Osteoblast (primary cell): ENCODE results near the gene SEMA6B. TPM values are rescaled to one million over a fixed set of nuclear protein-coding genes. Genes with fewer than 3 reads are reported as not detected.

Experiments
- DNase-seq: peaks from one replicate; pipeline ENCODE4 v3.0.0; 2011; ENCODE audit warnings: low spot score, mixed read lengths; ENCODE audit not compliant: insufficient read length; ENCODE audit errors: missing footprints
- H2AFZ ChIP-seq: 2 replicates; pipeline ENCODE4 v1.6.0; 2011; ENCODE audit warnings: mild to moderate bottlenecking, low read length
- H3K27ac ChIP-seq: 2 replicates; pipeline ENCODE4 v1.5.1; 2011; ENCODE audit warnings: mild to moderate bottlenecking, low read depth, low read length, moderate library complexity
- H3K27me3 ChIP-seq: 2 replicates; pipeline ENCODE4 v1.6.0; 2012; ENCODE audit warnings: mild to moderate bottlenecking, control low read depth, inconsistent platforms, low read length, moderate library complexity; ENCODE audit not compliant: insufficient read depth
- H3K36me3 ChIP-seq: 2 replicates; pipeline ENCODE4 v1.5.1; 2011; ENCODE audit warnings: mild to moderate bottlenecking, low read length, control low read depth, moderate library complexity; ENCODE audit not compliant: insufficient read depth
- H3K4me1 ChIP-seq: 2 replicates; pipeline ENCODE4 v1.5.1; 2011; ENCODE audit warnings: mild to moderate bottlenecking, low read length, control low read depth, moderate library complexity; ENCODE audit not compliant: insufficient read depth
- H3K4me2 ChIP-seq: 2 replicates; pipeline ENCODE4 v1.6.0; 2011; ENCODE audit warnings: mild to moderate bottlenecking, low read length; ENCODE audit not compliant: insufficient read depth
- H3K4me3 ChIP-seq: fragments of 200-600 bp; sonication (generic); 3 replicates; pipeline ENCODE4 v1.5.1; 2012; ENCODE audit warnings: mild to moderate bottlenecking, low read length, inconsistent platforms; ENCODE audit not compliant: insufficient read depth
- H3K79me2 ChIP-seq: 2 replicates; pipeline ENCODE4 v1.6.0; 2012; ENCODE audit warnings: mild to moderate bottlenecking, low read length, control low read depth, inconsistent platforms; ENCODE audit not compliant: insufficient read depth
- H3K9me3 ChIP-seq: 2 replicates; pipeline ENCODE4 v1.5.1; 2011; ENCODE audit warnings: low read depth, low read length, control low read depth
- H4K20me1 ChIP-seq: 2 replicates; pipeline ENCODE4 v1.6.0; 2012; ENCODE audit warnings: mild to moderate bottlenecking, low read length, control low read depth; ENCODE audit not compliant: insufficient read depth
- CTCF ChIP-seq: IDR thresholded peaks from 2 replicates; pipeline ENCODE4 v1.5.1; 2011; ENCODE audit warnings: mild to moderate bottlenecking, low read depth, low read length, moderate library complexity; ENCODE audit errors: extremely low read depth
- total RNA-seq: library from RNA; depleted of rRNA; stranded (reverse); fragments of >200 nt; gene quantifications from 2 replicates; pipeline ENCODE4 v1.2.3, GENCODE V29; 2012

SEMA6B gene
- 0.29 and 0.36 TPM in 2 replicates for total RNA-seq

DNA sequence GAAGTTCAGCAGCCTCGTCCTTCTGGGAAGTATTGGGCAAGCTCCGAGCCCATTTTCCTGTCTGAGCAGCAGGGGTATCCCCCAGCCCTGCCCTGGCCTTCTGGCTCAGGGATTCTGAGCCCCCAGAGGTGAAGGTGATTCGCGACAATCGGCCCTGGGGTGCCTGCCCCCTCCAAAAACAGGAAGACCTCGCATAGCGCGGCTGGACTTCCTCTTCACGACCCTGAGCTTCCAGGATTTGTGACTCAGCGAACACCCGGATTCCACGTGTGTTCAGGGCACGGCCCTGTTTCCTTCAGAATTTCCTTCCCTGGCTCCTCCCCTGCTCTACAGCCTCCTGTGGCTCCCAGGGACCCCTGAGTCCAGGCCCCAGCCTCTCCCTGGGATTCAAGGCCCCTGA lies at the start of gene SEMA6B:
Gene SEMA6B, minus strand, starts transcription at position 116 of the 400 bp plus-strand sequence. CDS start 1,227 bp downstream, outside the sequence.
- H3K36me3 ChIP-seq, result no peaks in the 10 kb centered on the region
- H3K4me2 ChIP-seq, result no peak within 1 kb of the TSS
- TF ChIP-seq CTCF, result no peak
- H4K20me1 ChIP-seq, result no peaks in the 10 kb centered on the region
- H3K9me3 ChIP-seq, result no peaks in the 10 kb centered on the region
- no peak within 1 kb of the TSS for H2AFZ ChIP-seq
- no peak for DNase-seq
- H3K4me3 ChIP-seq, result no peak within 1 kb of the TSS
- H3K79me2 ChIP-seq, result no peaks in the 10 kb centered on the region
- H3K4me1 ChIP-seq, result no peaks in the 10 kb centered on the region
- H3K27me3 ChIP-seq, result no peaks in the 10 kb centered on the region
- H3K27ac ChIP-seq, result no peak within 1 kb of the TSS

DNA sequence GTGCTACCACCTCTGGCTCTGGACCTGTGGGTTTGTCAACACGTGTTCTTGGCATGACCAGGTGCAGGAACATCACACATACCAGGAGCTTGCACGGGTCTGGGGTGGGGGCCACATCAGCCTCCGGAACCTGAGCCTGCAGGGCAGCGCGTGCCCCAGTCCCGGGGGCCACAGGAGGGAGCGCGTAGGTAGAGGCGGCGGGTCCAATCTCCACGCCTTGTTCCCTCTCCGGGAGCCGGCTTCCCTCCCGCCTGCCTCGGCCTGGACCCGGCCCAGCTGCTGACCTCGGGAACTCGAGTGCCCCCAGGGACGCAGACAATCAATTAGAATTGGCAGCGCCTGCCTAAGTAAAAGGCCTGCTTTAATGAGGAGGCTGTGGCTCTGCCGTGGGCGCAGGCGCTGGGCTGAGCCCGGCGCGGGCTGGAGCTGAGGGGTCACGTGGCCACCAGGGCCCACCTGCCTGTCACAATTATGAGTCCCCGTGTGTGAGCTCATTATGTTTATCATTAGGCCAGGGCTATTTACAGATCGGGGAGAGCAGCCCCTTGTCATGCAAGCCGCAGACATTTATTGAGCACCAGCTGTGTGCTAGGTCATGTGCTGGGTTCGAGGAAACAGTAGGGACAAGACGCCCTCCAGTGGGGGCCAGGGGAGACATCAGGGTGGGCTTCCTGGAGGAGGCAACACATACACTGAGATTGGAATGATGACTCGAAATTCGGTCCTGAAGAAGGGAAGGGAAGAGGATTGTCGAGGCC lies 47.6 kb upstream of the SEMA6B start:
- H3K27me3 ChIP-seq, result peaks cover 18% of the 10 kb centered on the region
- no peaks in the 10 kb centered on the region for H4K20me1 ChIP-seq
- no peaks in the 10 kb centered on the region for H3K4me1 ChIP-seq
- H3K9me3 ChIP-seq, result no peaks in the 10 kb centered on the region
- TF ChIP-seq CTCF, result no peak
- no peak overlapping the region for H2AFZ ChIP-seq
- H3K36me3 ChIP-seq, result no peaks in the 10 kb centered on the region
- H3K27ac ChIP-seq, result no peak overlapping the region
- peak; percentile 73 for DNase-seq
- H3K79me2 ChIP-seq, result no peaks in the 10 kb centered on the region
- H3K4me2 ChIP-seq, result no peak overlapping the region
- no peak overlapping the region for H3K4me3 ChIP-seq

DNA sequence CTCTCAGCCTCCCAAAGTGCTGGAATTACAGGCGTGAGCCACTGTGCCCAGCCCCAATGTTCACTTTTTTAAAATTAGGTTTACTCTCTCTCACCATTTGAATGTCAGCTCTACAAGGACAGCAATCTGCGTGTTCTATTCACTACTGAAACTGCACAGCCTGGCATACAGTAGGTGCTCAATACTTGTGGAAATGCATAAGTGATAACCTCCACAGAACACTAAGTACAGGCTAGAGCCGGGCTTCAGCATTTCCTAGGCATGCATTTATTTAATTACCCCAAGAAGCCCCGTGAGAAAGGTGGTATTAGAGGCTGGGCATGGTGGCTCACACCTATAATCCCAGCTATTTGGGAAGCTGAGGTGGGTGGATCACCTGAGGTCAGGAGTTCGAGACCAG lies 46.7 kb upstream of the SEMA6B start:
- Histone ChIP-seq H4K20me1 (no peaks in the 10 kb centered on the region), H3K27me3 (peaks cover 16% of the 10 kb centered on the region), H3K79me2 (no peaks in the 10 kb centered on the region), H2AFZ (no peak overlapping the region), H3K27ac (no peak overlapping the region), H3K4me2 (no peak overlapping the region), H3K9me3 (no peaks in the 10 kb centered on the region), H3K4me3 (no peak overlapping the region), H3K4me1 (no peaks in the 10 kb centered on the region), H3K36me3 (no peaks in the 10 kb centered on the region)
- DNase-seq, result peak; percentile 30
- TF ChIP-seq CTCF, result no peak

DNA sequence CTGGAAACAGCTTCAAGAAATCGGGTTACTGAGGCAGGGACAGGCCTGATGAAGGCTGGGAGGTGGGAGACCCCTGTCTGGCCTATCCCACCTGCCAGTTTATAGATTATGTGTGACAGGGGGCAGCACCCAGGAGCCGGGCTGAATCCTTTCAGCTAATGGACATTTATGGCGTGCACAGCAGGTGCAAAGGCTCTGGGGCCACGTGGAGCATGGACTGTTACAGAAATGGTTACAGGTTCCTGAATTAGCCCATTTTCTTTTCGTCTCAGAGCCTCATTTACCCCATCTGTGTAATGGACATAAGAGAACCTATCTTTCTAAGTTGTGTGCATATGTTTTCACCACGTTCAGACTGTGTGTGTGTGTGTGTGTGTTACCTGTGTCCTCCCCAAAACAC lies 45.4 kb upstream of the SEMA6B start:
- H4K20me1 ChIP-seq, result no peaks in the 10 kb centered on the region
- H3K27ac ChIP-seq, result no peak overlapping the region
- H3K4me2 ChIP-seq, result no peak overlapping the region
- no peak overlapping the region for H2AFZ ChIP-seq
- TF ChIP-seq CTCF, result no peak
- no peaks in the 10 kb centered on the region for H3K4me1 ChIP-seq
- peaks cover 7% of the 10 kb centered on the region for H3K27me3 ChIP-seq
- no peaks in the 10 kb centered on the region for H3K9me3 ChIP-seq
- H3K4me3 ChIP-seq, result no peak overlapping the region
- no peaks in the 10 kb centered on the region for H3K36me3 ChIP-seq
- no peak for DNase-seq
- no peaks in the 10 kb centered on the region for H3K79me2 ChIP-seq
